HL-60 (cell line): ENCODE data around the gene TSPAN31.

Experiments used
- DNase-seq, 2 experiments: peaks; one replicate each; pipeline ENCODE4 v3.0.0-alpha.2; 2010 to 2020; ENCODE audit warnings: low read depth in 1 of 2, low spot score in 1 of 2
- H3K27ac ChIP-seq: fragments of 250-450 bp; sonication (Bioruptor Pico); replicated peaks from 2 replicates; pipeline ENCODE4 v1.5.1; 2020; ENCODE audit warnings: mild to moderate bottlenecking, moderate library complexity
- H3K27me3 ChIP-seq: fragments of 250-450 bp; sonication (Bioruptor Pico); 2 replicates; pipeline ENCODE4 v1.5.1; 2021; ENCODE audit warnings: mild to moderate bottlenecking, moderate library complexity; ENCODE audit not compliant: insufficient read depth, poor library complexity, severe bottlenecking
- H3K4me3 ChIP-seq: replicated peaks from 2 replicates; pipeline ENCODE4 v1.5.1; 2011; ENCODE audit warnings: mild to moderate bottlenecking, control low read depth, low read length; ENCODE audit not compliant: insufficient read depth
- GABPA ChIP-seq: IDR thresholded peaks from 2 replicates; pipeline ENCODE4 v1.6.1; 2012; ENCODE audit warnings: low read depth
- POLR2AphosphoS5 ChIP-seq: IDR thresholded peaks from 2 replicates; pipeline ENCODE4 v1.6.1; 2012; ENCODE audit warnings: low read depth
- SPI1 ChIP-seq: IDR thresholded peaks from 2 replicates; pipeline ENCODE4 v1.6.1; 2012; ENCODE audit warnings: low read depth, mild to moderate bottlenecking, borderline replicate concordance
- TF ChIP-seq, protein P1 (sequence below): IDR thresholded peaks from 2 replicates; pipeline ENCODE4 v1.6.1; 2012; ENCODE audit warnings: low read depth; ENCODE audit not compliant: insufficient replicate concordance
- TF ChIP-seq, protein P2 (sequence below): IDR thresholded peaks from one replicate; pipeline ENCODE4 v1.5.1; 2011; ENCODE audit warnings: low read length, control low read depth, inconsistent platforms; ENCODE audit not compliant: insufficient read depth

The TSPAN31 gene

DNA sequence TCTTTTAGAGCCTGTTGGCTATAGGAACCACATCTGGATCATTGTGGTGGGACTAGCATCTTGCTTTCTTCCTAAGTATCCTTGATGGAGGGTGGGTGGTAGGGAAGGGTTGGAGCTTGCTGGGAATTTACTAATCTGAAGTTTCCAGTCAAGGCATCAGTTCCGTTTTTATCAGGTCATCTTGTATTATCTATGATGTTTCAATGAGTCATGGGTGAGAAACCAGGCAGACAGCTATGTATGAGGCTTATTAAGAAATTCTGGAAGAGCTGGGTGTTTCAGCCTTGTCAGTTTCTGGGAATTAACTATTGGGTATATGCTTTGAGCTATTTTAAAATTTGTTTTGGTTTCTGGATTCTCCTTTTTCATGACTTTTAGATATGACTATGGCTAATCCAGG, 49.1 kb downstream of the TSPAN31 start:
- H3K27me3 ChIP-seq = no peaks in the 10 kb centered on the region
- H3K27ac ChIP-seq = no peak overlapping the region
- H3K4me3 ChIP-seq = no peak overlapping the region
- no peak for DNase-seq
- TF ChIP-seq GABPA (no peak), SPI1 (no peak), POLR2AphosphoS5 (no peak)
- TF ChIP-seq, protein P1, sequence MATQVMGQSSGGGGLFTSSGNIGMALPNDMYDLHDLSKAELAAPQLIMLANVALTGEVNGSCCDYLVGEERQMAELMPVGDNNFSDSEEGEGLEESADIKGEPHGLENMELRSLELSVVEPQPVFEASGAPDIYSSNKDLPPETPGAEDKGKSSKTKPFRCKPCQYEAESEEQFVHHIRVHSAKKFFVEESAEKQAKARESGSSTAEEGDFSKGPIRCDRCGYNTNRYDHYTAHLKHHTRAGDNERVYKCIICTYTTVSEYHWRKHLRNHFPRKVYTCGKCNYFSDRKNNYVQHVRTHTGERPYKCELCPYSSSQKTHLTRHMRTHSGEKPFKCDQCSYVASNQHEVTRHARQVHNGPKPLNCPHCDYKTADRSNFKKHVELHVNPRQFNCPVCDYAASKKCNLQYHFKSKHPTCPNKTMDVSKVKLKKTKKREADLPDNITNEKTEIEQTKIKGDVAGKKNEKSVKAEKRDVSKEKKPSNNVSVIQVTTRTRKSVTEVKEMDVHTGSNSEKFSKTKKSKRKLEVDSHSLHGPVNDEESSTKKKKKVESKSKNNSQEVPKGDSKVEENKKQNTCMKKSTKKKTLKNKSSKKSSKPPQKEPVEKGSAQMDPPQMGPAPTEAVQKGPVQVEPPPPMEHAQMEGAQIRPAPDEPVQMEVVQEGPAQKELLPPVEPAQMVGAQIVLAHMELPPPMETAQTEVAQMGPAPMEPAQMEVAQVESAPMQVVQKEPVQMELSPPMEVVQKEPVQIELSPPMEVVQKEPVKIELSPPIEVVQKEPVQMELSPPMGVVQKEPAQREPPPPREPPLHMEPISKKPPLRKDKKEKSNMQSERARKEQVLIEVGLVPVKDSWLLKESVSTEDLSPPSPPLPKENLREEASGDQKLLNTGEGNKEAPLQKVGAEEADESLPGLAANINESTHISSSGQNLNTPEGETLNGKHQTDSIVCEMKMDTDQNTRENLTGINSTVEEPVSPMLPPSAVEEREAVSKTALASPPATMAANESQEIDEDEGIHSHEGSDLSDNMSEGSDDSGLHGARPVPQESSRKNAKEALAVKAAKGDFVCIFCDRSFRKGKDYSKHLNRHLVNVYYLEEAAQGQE = no peak
- TF ChIP-seq, protein P2, sequence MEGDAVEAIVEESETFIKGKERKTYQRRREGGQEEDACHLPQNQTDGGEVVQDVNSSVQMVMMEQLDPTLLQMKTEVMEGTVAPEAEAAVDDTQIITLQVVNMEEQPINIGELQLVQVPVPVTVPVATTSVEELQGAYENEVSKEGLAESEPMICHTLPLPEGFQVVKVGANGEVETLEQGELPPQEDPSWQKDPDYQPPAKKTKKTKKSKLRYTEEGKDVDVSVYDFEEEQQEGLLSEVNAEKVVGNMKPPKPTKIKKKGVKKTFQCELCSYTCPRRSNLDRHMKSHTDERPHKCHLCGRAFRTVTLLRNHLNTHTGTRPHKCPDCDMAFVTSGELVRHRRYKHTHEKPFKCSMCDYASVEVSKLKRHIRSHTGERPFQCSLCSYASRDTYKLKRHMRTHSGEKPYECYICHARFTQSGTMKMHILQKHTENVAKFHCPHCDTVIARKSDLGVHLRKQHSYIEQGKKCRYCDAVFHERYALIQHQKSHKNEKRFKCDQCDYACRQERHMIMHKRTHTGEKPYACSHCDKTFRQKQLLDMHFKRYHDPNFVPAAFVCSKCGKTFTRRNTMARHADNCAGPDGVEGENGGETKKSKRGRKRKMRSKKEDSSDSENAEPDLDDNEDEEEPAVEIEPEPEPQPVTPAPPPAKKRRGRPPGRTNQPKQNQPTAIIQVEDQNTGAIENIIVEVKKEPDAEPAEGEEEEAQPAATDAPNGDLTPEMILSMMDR = no peak

DNA sequence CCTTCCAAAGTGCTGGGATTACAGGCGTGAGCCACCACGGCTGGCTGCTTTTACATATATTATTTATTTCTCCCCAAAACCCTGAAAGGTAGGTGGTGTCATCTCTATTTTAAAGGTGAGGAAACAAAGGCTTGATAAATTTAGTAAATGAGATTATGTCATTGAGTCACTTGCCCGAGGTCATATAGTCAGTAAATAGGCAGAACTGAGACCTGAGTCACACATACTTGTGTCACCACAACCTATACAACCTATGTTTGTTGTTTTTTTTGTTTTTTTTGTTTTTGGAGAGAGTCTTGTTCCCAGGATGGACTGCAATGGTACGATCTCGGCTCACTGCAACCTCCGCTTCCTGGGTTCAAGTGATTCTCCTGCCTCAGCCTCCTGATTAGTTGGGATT, 50.5 kb downstream of the TSPAN31 start:
- no peak overlapping the region for H3K27ac ChIP-seq
- DNase-seq = no peak
- TF ChIP-seq SPI1 (no peak), POLR2AphosphoS5 (no peak), GABPA (no peak)
- TF ChIP-seq, protein P1 = no peak
- TF ChIP-seq, protein P2 = no peak

DNA sequence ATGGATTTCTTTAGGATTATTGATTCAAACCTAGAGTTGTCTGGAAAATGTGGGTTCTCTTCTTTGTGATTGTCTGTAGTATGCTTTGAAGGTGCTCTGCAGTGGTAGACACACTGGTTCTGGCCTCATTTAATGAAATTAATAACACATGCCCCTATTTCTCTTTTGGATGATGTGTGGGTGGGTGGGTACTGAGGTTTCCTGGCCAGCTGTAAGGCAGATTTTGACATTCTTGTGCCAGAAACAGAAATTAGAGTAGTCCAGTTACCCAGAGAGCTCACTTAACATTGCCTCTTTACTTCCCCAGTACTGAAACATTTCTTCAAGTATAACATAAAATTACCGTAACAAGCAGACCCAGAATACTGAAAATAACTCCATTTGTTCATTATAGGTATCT, 52.2 kb downstream of the TSPAN31 start:
- TF ChIP-seq, protein P1 = no peak
- TF ChIP-seq GABPA = no peak
- no peak for TF ChIP-seq SPI1
- TF ChIP-seq POLR2AphosphoS5 = no peak
- TF ChIP-seq, protein P2 = no peak
- Histone ChIP-seq H3K4me3 (no peak overlapping the region), H3K27ac (no peak overlapping the region), H3K27me3 (no peaks in the 10 kb centered on the region)
- no peak for DNase-seq

More for the DNA sequence above, 50.5 kb downstream of the TSPAN31 start:
- Histone ChIP-seq H3K27me3 (no peaks in the 10 kb centered on the region), H3K4me3 (no peak overlapping the region)
